Activated naive CD4-positive, alpha-beta T cell treated with anti-CD3 and anti-CD28 coated beads, Interleukin-2, amount 50 U/mL, for 24 hours (primary cell): Measurements from ENCODE around the gene ATL2.
"Not testable (repeated sequence)": the region's sequence is repeated elsewhere in the genome, so short reads cannot be mapped to it uniquely, and the experiment has no call there.

Experiments used
- H3K27ac Mint-ChIP-seq: one replicate; pipeline ENCODE4 v1.8.0; 2021; ENCODE audit warnings: mild to moderate bottlenecking, mixed read lengths
- H3K27me3 Mint-ChIP-seq: one replicate; pipeline ENCODE4 v1.8.0; 2021; ENCODE audit warnings: mixed read lengths
- H3K36me3 Mint-ChIP-seq: one replicate; pipeline ENCODE4 v1.8.0; 2021; ENCODE audit warnings: mixed read lengths
- H3K4me1 Mint-ChIP-seq: one replicate; pipeline ENCODE4 v1.8.0; 2021; ENCODE audit warnings: mixed read lengths
- H3K4me3 Mint-ChIP-seq: one replicate; pipeline ENCODE4 v1.8.0; 2021; ENCODE audit warnings: mild to moderate bottlenecking, mixed read lengths
- H3K9me3 Mint-ChIP-seq: one replicate; pipeline ENCODE4 v1.8.0; 2021; ENCODE audit warnings: mixed read lengths

Gene ATL2

DNA sequence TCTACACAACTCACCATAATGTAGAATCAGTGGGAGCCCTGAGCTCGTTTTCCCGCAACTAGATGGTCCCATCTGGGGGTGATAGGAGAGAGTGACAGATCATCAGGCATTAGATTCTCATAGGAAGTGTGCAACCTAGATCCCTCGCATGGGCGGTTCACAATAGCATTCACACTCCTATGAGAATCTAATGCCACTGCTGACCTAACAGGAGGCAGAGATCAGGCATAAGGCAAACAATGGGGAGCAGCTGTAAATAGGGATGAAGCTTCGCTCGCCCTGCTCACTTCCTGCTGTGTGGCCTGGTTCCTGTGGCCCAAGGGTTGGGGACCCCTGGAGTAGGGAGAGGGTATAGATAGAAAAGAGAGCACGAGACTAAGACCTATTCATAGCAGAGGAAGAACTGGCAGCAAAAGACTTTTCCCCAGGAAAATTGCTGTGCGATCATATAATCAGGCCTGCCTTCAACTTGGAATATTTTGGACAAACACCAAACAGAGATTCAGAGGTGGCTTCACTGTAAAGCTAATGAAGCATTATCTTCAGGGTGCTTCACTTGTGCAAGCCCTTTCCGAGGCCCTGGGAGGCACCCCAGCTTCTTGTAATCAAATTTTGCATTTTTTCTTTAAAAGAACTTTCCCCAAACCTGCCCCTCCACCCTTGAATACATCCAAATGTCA, 29.0 kb upstream of the ATL2 start:
- H3K27me3 Mint-ChIP-seq, result no peaks in the 10 kb centered on the region
- H3K36me3 Mint-ChIP-seq, result no peaks in the 10 kb centered on the region
- no peak overlapping the region for H3K4me3 Mint-ChIP-seq

DNA sequence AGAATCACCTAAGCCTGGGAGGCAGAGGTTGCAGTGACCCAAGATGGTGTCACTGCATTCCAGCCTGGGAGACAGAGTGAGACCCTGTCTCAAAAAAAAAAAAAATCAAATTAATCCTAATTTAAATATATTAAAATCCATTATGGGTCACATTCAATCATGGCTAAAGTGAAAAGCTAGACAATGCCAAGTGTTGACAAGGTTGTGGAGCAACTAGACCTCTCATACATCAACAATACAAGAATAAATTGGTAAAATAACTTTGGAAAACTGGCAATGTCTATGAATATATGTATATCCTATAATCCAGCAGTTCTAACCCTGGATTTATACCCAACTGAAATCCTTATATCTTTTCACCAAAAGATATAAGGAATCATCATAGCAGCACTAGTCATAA, 23.4 kb upstream of the ATL2 start:
- no peaks in the 10 kb centered on the region for H3K9me3 Mint-ChIP-seq

More for the DNA sequence above, 29.0 kb upstream of the ATL2 start:
- Mint-ChIP-seq H3K4me1 (no peaks in the 10 kb centered on the region), H3K27ac (no peak overlapping the region), H3K9me3 (no peaks in the 10 kb centered on the region)

DNA sequence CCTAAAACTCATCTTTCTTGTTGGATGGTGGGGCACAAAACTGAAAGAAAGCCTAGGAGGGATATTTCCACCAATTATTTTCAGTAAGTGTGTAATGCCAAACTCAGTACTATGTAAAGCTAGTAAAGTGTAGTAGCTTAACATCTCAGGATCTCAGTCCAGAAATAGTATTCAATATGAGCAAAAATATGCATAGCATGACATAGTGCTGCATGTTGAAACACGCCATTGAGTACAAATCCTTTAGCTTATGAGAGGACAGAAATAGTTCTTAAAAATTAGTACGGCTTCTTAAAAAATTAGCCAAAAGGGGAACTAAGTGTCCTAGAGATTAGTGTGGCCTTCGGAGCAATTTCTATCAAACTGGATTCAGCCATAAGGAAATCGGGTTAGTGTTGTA, 21.7 kb upstream of the ATL2 start:
- H3K27me3 Mint-ChIP-seq, result no peaks in the 10 kb centered on the region
- H3K4me1 Mint-ChIP-seq, result no peaks in the 10 kb centered on the region
- H3K4me3 Mint-ChIP-seq, result no peak overlapping the region

More for the DNA sequence above, 23.4 kb upstream of the ATL2 start:
- Mint-ChIP-seq H3K4me1 (no peaks in the 10 kb centered on the region), H3K27ac (no peak overlapping the region), H3K36me3 (no peaks in the 10 kb centered on the region), H3K4me3 (no peak overlapping the region), H3K27me3 (no peaks in the 10 kb centered on the region)

DNA sequence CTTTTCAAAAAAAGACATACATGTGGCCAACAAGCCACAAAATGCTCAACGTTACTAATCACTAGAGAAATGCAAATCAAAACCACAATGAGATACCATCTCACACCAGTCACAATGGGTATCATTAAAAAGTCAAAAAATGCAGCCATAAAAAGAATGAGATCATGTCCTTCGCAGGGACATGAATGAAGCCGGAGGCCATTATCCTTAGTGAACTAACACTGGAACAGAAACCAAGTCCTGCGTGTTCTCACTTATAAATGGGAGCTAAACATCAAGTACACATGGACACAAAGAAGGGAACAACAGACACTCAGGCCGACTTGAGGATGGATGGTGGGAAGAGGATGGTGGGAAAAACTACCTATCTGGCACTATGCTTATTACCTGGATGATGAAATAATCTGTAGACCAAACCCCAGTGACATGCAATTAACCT, 17.8 kb upstream of the ATL2 start:
- Mint-ChIP-seq H3K36me3 (no peaks in the 10 kb centered on the region), H3K4me1 (no peaks in the 10 kb centered on the region), H3K9me3 (no peaks in the 10 kb centered on the region), H3K4me3 (no peak overlapping the region), H3K27ac (no peak overlapping the region), H3K27me3 (no peaks in the 10 kb centered on the region)

More for the DNA sequence above, 21.7 kb upstream of the ATL2 start:
- Mint-ChIP-seq H3K36me3 (no peaks in the 10 kb centered on the region), H3K9me3 (no peaks in the 10 kb centered on the region), H3K27ac (peak overlapping the region; percentile 23)

DNA sequence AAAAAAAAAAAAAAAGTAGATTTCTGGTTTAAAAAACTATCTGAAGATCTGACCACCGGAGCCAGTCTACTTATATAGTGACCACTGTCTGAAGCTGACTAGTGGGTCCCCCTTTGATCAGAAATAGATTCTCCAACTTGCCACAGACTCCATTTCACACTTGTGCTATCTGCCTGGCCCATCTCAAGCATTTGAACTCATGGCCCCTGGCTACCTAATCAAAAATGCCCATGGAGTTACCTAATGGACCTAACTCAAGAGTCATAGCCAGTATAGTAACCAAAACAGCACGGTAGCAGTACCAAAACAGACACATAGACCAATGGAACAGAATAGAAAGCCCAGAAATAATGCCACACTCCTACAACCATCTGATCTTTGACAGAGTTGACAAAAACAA, 17.0 kb upstream of the ATL2 start:
- H3K4me3 Mint-ChIP-seq, result no peak overlapping the region
- no peaks in the 10 kb centered on the region for H3K27me3 Mint-ChIP-seq
- H3K9me3 Mint-ChIP-seq, result no peaks in the 10 kb centered on the region
- H3K27ac Mint-ChIP-seq, result no peak overlapping the region
- H3K36me3 Mint-ChIP-seq, result no peaks in the 10 kb centered on the region
- H3K4me1 Mint-ChIP-seq, result peaks cover 2% of the 10 kb centered on the region

DNA sequence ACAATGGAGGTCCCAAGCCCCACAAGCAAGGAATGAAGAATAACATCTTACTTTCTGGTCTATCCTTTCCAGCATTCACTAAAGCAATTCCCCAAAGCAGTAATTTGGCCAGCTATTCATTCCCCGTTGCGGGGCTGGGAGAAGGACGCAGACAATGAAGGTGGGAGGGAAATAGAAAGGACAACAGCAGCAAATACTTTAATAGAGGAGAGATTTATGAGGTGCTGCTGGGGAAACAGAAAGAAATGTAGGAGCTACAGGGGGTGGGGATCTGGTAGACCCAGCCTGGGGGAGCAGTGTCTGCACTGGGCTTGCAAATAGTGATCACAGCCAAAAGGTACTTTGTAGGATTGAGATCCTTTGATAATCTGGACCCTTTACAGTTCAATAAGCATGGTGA, 13.9 kb upstream of the ATL2 start:
- no peaks in the 10 kb centered on the region for H3K36me3 Mint-ChIP-seq
- H3K4me3 Mint-ChIP-seq, result no peak overlapping the region
- no peaks in the 10 kb centered on the region for H3K27me3 Mint-ChIP-seq
- H3K27ac Mint-ChIP-seq, result no peak overlapping the region
- H3K9me3 Mint-ChIP-seq, result no peaks in the 10 kb centered on the region
- H3K4me1 Mint-ChIP-seq, result peaks cover 16% of the 10 kb centered on the region

DNA sequence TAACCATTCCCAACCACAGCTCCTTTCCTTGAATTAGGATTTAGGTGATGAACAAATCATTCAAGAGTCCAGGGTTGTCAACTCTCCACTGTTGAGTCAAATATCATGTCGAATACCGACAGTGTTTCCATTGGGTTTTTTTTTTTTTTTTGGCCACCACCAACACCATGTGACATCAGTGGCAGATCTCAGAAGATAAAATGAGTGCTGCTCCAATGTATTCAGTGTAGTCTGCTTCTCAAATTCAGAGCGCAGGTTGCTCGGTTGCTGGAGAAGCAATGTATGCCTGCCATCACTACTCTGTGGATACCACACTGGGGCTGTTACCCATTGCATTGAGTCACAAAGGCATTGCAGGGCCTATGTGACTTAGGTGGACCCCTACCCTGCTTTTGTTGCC, 10.8 kb upstream of the ATL2 start:
- Mint-ChIP-seq H3K4me1 (peaks cover 16% of the 10 kb centered on the region), H3K4me3 (no peak overlapping the region), H3K27ac (no peak overlapping the region), H3K36me3 (no peaks in the 10 kb centered on the region), H3K27me3 (no peaks in the 10 kb centered on the region), H3K9me3 (no peaks in the 10 kb centered on the region)

DNA sequence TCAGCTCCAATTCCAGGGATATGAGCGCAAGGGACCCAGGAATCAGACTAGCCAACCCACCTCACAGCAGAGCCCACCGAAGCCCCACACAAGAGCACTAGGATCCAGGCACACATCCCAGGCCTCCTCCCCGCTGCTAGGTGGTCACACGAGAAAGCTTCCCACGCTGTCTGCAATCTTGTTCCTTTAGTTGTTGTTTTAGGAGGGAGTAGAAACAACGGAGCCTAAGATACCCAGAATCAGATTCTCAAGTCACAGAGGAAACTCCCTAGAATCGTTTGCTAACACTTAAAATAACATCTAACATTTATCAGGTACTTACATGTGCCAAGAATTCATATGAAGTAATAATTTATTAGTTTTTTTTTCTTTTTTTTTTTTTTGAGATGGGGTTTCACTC, 9.7 kb upstream of the ATL2 start:
- Mint-ChIP-seq H3K27ac (peak overlapping the region; percentile 55), H3K9me3 (no peaks in the 10 kb centered on the region), H3K4me1 (peaks cover 16% of the 10 kb centered on the region), H3K27me3 (no peaks in the 10 kb centered on the region), H3K4me3 (no peak overlapping the region), H3K36me3 (no peaks in the 10 kb centered on the region)

DNA sequence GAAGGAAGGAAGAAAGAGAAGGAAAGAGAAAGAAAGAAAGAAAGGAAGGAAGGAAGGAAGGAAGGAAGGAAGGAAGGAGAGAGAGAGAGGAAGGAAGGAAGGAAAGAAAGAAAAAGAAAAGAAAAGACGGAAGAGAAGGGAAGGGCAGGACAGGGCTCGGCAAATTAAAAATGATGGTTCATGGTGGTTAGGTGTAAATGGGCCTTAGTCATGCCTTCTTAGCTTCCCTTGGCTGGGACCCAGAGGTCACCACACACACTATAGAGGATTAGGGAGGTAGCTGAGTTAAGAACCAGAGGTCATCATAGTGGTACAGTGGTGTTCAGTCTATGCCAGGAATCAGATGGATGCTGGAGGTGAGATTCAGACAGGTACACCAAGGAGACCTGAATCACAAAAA, 9.3 kb upstream of the ATL2 start:
- peaks cover 20% of the 10 kb centered on the region for H3K4me1 Mint-ChIP-seq
- H3K9me3 Mint-ChIP-seq, result no peaks in the 10 kb centered on the region
- H3K27me3 Mint-ChIP-seq, result no peaks in the 10 kb centered on the region
- H3K27ac Mint-ChIP-seq, result peak overlapping the region; percentile 55
- H3K4me3 Mint-ChIP-seq, result no peak overlapping the region
- no peaks in the 10 kb centered on the region for H3K36me3 Mint-ChIP-seq

DNA sequence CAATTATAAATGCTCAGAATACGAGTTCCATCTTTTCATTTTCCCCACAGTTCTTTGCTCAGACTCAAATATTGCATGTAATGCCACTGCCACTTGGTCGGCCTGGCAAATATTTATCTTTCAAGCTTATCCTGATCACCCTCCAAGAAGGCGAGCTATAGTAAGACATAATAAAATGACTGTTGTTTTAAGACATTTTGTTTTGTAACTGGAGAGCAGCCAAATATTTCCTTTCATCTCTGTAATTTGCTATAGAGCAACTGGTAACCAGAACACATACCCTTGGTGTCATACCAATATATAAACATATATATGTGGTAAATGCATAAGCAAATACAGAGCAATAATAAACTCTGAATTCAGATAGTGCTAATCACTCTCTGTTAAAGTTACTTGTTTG, 7.3 kb upstream of the ATL2 start:
- Mint-ChIP-seq H3K36me3 (no peaks in the 10 kb centered on the region), H3K9me3 (no peaks in the 10 kb centered on the region), H3K4me1 (peaks cover 33% of the 10 kb centered on the region), H3K4me3 (no peak overlapping the region), H3K27ac (no peak overlapping the region), H3K27me3 (no peaks in the 10 kb centered on the region)

DNA sequence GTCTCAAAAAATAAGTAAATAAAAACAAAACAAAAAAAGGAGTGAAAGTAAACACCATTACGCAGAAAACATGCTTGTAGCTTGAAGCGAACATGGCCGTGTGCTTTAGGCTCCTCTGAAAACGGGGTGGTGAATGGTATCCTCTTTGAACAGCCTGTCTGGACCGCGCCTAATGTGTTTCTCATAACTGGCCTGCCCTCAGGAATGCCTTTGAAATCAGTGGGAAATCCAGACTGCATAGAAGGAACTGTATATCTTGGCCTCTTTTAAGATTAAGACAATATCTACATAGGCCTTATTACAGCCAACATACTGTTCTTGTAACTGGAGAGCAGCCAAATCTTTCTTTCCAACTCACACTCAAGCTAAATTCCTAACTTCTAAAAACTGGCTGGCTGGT, 6.7 kb upstream of the ATL2 start:
- H3K4me3 Mint-ChIP-seq, H3K27ac Mint-ChIP-seq, H3K27me3 Mint-ChIP-seq, H3K9me3 Mint-ChIP-seq, H3K36me3 Mint-ChIP-seq: not testable (repeated sequence)
- peaks cover 34% of the 10 kb centered on the region for H3K4me1 Mint-ChIP-seq

DNA sequence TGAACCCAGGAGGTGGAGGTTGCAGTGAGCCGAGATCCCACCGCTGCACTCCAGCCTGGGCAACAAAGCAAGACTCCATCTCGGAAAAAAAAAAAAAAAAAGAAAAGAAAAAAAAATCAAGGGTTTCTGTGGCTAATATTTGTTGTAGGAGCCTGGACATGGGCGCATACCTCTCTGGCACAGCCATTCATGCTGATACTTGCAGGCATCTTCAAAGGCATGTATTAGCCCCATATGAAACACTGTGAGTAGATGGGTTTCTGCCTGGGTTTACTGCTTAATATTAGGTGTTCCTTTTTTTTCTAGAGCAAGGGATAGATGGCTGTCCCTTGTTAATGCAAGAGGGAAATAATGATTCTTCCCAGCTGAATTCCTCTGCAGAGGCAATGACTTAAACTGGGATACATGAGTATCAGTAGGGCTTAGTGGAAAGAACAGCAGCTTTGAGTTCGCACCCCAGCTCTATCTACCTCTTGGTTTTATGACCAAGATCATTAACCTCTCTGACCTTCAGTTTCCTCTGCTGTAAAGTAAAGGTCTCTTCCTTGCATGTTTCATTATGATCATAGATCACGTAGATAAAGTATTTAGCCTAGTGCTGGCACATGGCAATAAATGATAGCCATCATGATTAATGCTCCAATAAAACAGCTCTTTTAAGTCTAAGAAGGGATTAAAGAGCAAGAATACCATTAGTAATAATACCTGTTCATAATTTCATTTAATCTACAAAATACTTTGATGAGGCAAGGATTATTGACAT, 4.5 kb upstream of the ATL2 start:
- H3K4me3 Mint-ChIP-seq, result no peak overlapping the region
- no peaks in the 10 kb centered on the region for H3K9me3 Mint-ChIP-seq
- H3K36me3 Mint-ChIP-seq, result no peaks in the 10 kb centered on the region
- no peak overlapping the region for H3K27ac Mint-ChIP-seq
- H3K27me3 Mint-ChIP-seq, result no peaks in the 10 kb centered on the region
- peaks cover 34% of the 10 kb centered on the region for H3K4me1 Mint-ChIP-seq

DNA sequence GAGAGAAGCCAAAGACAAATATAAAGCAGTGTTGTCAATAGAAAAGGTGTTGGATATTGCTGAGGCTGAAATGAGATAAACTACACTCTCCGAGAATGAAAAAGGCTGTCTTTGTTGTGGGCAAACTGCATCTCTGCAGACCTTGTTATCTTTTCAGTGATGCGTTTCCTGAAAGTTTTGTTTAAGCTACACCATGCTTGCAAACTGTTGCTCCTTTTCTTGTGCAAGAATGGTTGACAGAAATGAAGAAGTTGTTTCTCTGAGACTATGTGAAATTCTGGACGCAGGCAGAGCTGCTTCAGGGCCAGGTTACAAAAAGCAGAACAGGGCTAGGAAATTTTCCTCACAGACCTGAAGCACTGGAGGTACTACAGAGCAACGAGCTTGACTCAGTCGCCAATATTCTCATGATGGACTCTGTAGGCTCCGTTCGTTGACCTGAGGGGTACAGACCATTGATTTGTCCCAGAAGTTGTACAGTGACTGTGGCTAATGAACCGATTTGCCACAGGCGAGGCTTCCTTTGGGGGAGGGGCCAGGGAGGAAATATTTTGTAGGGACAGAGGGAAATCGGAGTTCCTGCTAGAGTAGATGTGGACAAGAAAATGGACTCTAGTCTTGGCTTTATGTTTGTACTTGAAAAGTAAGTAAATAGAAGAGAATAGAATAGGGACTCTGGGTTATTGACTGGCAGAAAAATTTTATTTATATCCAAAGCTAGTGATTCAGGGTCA, 3.5 kb upstream of the ATL2 start:
- H3K27ac Mint-ChIP-seq, result peak overlapping the region; percentile 66
- H3K4me3 Mint-ChIP-seq, result peak overlapping the region; percentile 70
- no peaks in the 10 kb centered on the region for H3K36me3 Mint-ChIP-seq
- no peaks in the 10 kb centered on the region for H3K9me3 Mint-ChIP-seq
- H3K4me1 Mint-ChIP-seq, result peaks cover 40% of the 10 kb centered on the region
- H3K27me3 Mint-ChIP-seq, result no peaks in the 10 kb centered on the region

DNA sequence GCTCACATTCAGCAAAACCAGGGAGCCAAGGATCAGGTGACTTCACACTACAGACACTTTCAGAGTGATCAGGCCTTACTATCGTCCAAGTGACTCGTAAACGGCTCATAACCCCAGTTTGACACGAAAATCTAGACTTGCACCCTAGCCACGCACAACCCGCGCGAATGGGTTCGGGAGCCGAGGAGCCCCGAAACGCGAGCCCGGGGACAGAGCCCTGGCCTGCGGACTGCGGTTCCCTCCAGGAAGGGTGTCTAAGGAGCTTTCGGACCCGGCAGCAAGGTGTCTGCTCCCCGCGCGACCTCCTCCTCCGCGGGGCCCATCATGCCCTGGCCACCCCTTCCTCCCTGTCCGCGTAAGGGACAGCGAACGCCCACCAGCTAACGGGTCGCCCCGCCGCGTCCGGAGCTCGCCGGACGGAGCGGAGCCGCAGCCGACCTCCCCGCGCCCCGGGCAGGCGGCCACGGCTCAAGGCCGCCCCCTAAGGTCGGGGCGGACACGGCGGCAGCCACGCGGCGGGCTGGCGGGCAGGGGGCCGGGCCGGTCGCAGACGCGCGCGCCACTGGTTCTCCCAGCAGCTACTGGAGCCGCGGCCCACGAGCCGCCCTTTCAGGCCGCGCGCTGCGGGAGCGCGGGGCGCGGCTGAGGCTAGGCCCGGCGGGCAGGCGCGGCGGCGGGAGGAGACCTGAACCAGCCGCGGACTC, 575 bp downstream of the ATL2 start:
- no peaks in the 10 kb centered on the region for H3K9me3 Mint-ChIP-seq
- H3K4me1 Mint-ChIP-seq, result peaks cover 74% of the 10 kb centered on the region
- H3K27ac Mint-ChIP-seq, result peak overlapping the region; percentile 93

DNA sequence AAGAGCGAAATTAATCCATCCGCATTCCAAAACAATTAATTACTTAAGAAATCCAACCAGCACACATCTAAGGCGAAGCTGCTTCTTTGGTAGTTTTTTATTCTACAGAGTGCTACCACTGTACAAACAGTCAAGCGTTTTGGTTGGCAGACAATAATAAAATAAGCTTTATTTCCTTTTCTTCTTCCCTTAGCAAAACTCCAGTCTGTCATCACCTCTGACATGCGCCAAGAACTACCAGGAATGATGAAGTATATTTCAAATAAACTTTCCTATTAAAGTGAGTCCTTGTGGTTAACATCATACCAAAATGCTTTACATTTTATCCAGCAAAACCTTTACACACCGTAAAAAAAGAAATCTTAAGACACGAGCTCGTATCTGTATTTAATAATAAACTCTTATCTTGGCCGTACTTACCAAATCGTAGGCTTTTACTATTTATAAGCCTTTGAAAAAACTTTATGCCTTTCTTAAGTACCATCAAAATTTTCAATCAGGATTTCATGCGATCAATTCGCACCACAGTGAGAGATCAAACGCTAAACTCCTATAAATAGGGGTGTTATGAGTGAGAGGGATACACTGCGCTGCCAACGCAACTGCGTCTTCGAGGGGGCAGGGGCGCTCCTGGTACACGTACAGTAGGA, 1.3 kb downstream of the ATL2 start:
- Mint-ChIP-seq H3K36me3 (no peaks in the 10 kb centered on the region), H3K27ac (peak overlapping the region; percentile 93), H3K9me3 (no peaks in the 10 kb centered on the region), H3K4me3 (peak overlapping the region; percentile 90), H3K27me3 (no peaks in the 10 kb centered on the region), H3K4me1 (peaks cover 78% of the 10 kb centered on the region)

More for the DNA sequence above, 575 bp downstream of the ATL2 start:
- Mint-ChIP-seq H3K36me3 (no peaks in the 10 kb centered on the region), H3K27me3 (no peaks in the 10 kb centered on the region), H3K4me3 (peak overlapping the region; percentile 90)
